Measurements from ENCODE around the gene FOXL3.

GRCh38 chr7:290554-291372 is 793 bp downstream of the FOXL3 start:
- no peak for TF ChIP-seq POLR2AphosphoS5 (IDR thresholded peaks at IDR 0.05; ENCODE audit: low read depth, low read length)
- no peak for TF ChIP-seq CTCF (IDR thresholded peaks at IDR 0.05)
- TF ChIP-seq REST (IDR thresholded peaks at IDR 0.05; ENCODE audit: insufficient read depth in 1 of 2, low read depth in 2 of 2, low read length in 1 of 2), result no peak
- TF ChIP-seq TCF7L2 (IDR thresholded peaks at IDR 0.05; ENCODE audit: low read depth, low read length), result no peak
- TF ChIP-seq SIN3A (IDR thresholded peaks at IDR 0.05; ENCODE audit: borderline replicate concordance, insufficient read depth, low read depth, low read length), result no peak

Measured in Panc1 (cell line).